WTC11 (cell line): ENCODE measurements around the gene NPR3. TPM values are rescaled to one million over a fixed set of nuclear protein-coding genes. Genes with fewer than 3 reads are reported as not detected.
A peak's percentile ranks its signal among the peaks of the same experiment; 100 is the strongest.

Source experiments
- ATAC-seq: fragments of 200-7000 bp; cut with Tn5 transposase; 2 replicates; pipeline ENCODE4 v1.10.0; 2021; ENCODE audit warnings: mild to moderate bottlenecking, moderate library complexity
- CTCF ChIA-PET: fragments of 300-600 bp; sonication (Branson Sonifier 250); formaldehyde crosslinking; loops from one replicate; lab custom pipeline; 2021; ENCODE audit warnings: antibody characterized with exemption; lab: Charles Lee
- POLR2A ChIA-PET: fragments of 350-600 bp; sonication (Branson Sonifier 250); formaldehyde crosslinking; loops from one replicate; lab custom pipeline; 2021; ENCODE audit warnings: antibody characterized with exemption; lab: Charles Lee
- DNase-seq: peaks from one replicate; pipeline ENCODE4 v3.0.0; 2021; ENCODE audit warnings: low spot score
- H3K27ac Mint-ChIP-seq: 2 replicates; pipeline ENCODE4 v1.8.0; 2021; ENCODE audit warnings: mixed read lengths
- H3K27me3 Mint-ChIP-seq: 2 replicates; pipeline ENCODE4 v1.8.0; 2021; ENCODE audit warnings: low read depth, mild to moderate bottlenecking, moderate library complexity, mixed read lengths
- H3K36me3 Mint-ChIP-seq: 2 replicates; pipeline ENCODE4 v1.8.0; 2021; ENCODE audit warnings: mixed read lengths
- H3K4me1 Mint-ChIP-seq: 2 replicates; pipeline ENCODE4 v1.8.0; 2022; ENCODE audit warnings: mixed read lengths
- H3K4me3 Mint-ChIP-seq: 2 replicates; pipeline ENCODE4 v1.8.0; 2021; ENCODE audit warnings: mild to moderate bottlenecking, moderate library complexity, mixed read lengths
- H3K9me3 Mint-ChIP-seq: 2 replicates; pipeline ENCODE4 v1.8.0; 2021; ENCODE audit warnings: mixed read lengths
- AR ChIP-seq: fragments of 250-450 bp; sonication (Bioruptor Pico); IDR thresholded peaks from 2 replicates; pipeline ENCODE4 v1.9.0; 2021; ENCODE audit warnings: mild to moderate bottlenecking
- ATF3 ChIP-seq: sonication (generic); formaldehyde crosslinking; conservative IDR thresholded peaks from 2 replicates; pipeline ENCODE4 v1.8.1; 2022; ENCODE audit warnings: mild to moderate bottlenecking, missing genetic modification reagents
- CBFB ChIP-seq: sonication (generic); formaldehyde crosslinking; IDR thresholded peaks from 2 replicates; pipeline ENCODE4 v1.8.1; 2022; ENCODE audit warnings: mild to moderate bottlenecking, low read depth, missing genetic modification reagents
- E2F1 ChIP-seq: sonication (generic); formaldehyde crosslinking; IDR thresholded peaks from 2 replicates; pipeline ENCODE4 v1.8.0; 2022; ENCODE audit warnings: mild to moderate bottlenecking, missing genetic modification reagents
- E2F5 ChIP-seq: sonication (generic); formaldehyde crosslinking; IDR thresholded peaks from 2 replicates; pipeline ENCODE4 v1.8.1; 2022; ENCODE audit warnings: mild to moderate bottlenecking, moderate library complexity, missing genetic modification reagents
- ELF4 ChIP-seq: sonication (generic); formaldehyde crosslinking; IDR thresholded peaks from 2 replicates; pipeline ENCODE4 v1.8.1; 2022; ENCODE audit warnings: low read depth, mild to moderate bottlenecking, moderate library complexity, missing genetic modification reagents
- ESRRA ChIP-seq: sonication (generic); formaldehyde crosslinking; IDR thresholded peaks from 2 replicates; pipeline ENCODE4 v1.8.1; 2022; ENCODE audit warnings: mild to moderate bottlenecking, missing genetic modification reagents, borderline replicate concordance
- GTF2I ChIP-seq: fragments of 250-450 bp; sonication (Bioruptor Pico); conservative IDR thresholded peaks from 2 replicates; pipeline ENCODE4 v1.4.0; 2021; ENCODE audit warnings: mild to moderate bottlenecking
- IRF2 ChIP-seq: sonication (generic); formaldehyde crosslinking; IDR thresholded peaks from 2 replicates; pipeline ENCODE4 v1.8.0; 2022; ENCODE audit warnings: low read depth, missing genetic modification reagents, borderline replicate concordance
- KAT7 ChIP-seq: sonication (generic); formaldehyde crosslinking; IDR thresholded peaks from 2 replicates; pipeline ENCODE4 v1.8.1; 2023; ENCODE audit warnings: missing genetic modification reagents, mild to moderate bottlenecking, borderline replicate concordance
- MXD4 ChIP-seq: fragments of 250-450 bp; sonication (Bioruptor Pico); IDR thresholded peaks from 2 replicates; pipeline ENCODE4 v1.8.0; 2021; ENCODE audit warnings: mild to moderate bottlenecking, moderate library complexity, borderline replicate concordance
- NFATC4 ChIP-seq: fragments of 250-450 bp; sonication (Bioruptor Pico); IDR thresholded peaks from 2 replicates; pipeline ENCODE4 v1.9.0; 2021; ENCODE audit warnings: mild to moderate bottlenecking
- NFE2L1 ChIP-seq: sonication (generic); formaldehyde crosslinking; IDR thresholded peaks from 2 replicates; pipeline ENCODE4 v1.8.1; 2023; ENCODE audit warnings: missing genetic modification reagents
- SMAD3 ChIP-seq: sonication (generic); formaldehyde crosslinking; IDR thresholded peaks from 2 replicates; pipeline ENCODE4 v1.8.0; 2022; ENCODE audit warnings: missing genetic modification reagents, mild to moderate bottlenecking, borderline replicate concordance
- SP1 ChIP-seq: sonication (generic); formaldehyde crosslinking; conservative IDR thresholded peaks from 2 replicates; pipeline ENCODE4 v1.8.1; 2022; ENCODE audit warnings: missing genetic modification reagents
- TP53 ChIP-seq: sonication (generic); formaldehyde crosslinking; IDR thresholded peaks from 2 replicates; pipeline ENCODE4 v1.8.1; 2023; ENCODE audit warnings: mild to moderate bottlenecking, missing genetic modification reagents
- USF1 ChIP-seq: sonication (generic); formaldehyde crosslinking; IDR thresholded peaks from 2 replicates; pipeline ENCODE4 v1.8.0; 2022; ENCODE audit warnings: mild to moderate bottlenecking, missing genetic modification reagents
- USF2 ChIP-seq: sonication (generic); formaldehyde crosslinking; IDR thresholded peaks from 2 replicates; pipeline ENCODE4 v1.8.1; 2023; ENCODE audit warnings: mild to moderate bottlenecking, missing genetic modification reagents, moderate library complexity
- ZBTB21 ChIP-seq: sonication (generic); formaldehyde crosslinking; IDR thresholded peaks from 2 replicates; pipeline ENCODE4 v1.8.1; 2023; ENCODE audit warnings: mild to moderate bottlenecking, missing genetic modification reagents, borderline replicate concordance
- ZBTB43 ChIP-seq: sonication (generic); formaldehyde crosslinking; IDR thresholded peaks from 2 replicates; pipeline ENCODE4 v1.8.1; 2023; ENCODE audit warnings: mild to moderate bottlenecking, missing genetic modification reagents
- ZMAT4 ChIP-seq: fragments of 250-450 bp; sonication (Bioruptor Pico); IDR thresholded peaks from 2 replicates; pipeline ENCODE4 v1.9.0; 2021; ENCODE audit warnings: mild to moderate bottlenecking
- ZNF138 ChIP-seq: sonication (generic); formaldehyde crosslinking; conservative IDR thresholded peaks from 2 replicates; pipeline ENCODE4 v1.8.1; 2022; ENCODE audit warnings: mild to moderate bottlenecking, moderate library complexity, missing genetic modification reagents
- ZNF671 ChIP-seq: fragments of 250-450 bp; sonication (Bioruptor Pico); IDR thresholded peaks from 2 replicates; pipeline ENCODE4 v1.8.0; 2021; ENCODE audit warnings: mild to moderate bottlenecking
- total RNA-seq: library from RNA; stranded (reverse); gene quantifications from 3 replicates; pipeline ENCODE4 v1.2.3, GENCODE V29; 2021

Gene NPR3
- total RNA-seq, 1 experiment from 2014 or later: 0.09 TPM

GRCh38 chr5:32707418-32707997, 3.6 kb upstream of the NPR3 start:
- H3K27me3 Mint-ChIP-seq: peaks cover 57% of the 10 kb centered on the region
- DNase-seq (no peak), ATAC-seq (no peak)
- H3K27ac Mint-ChIP-seq: no peak overlapping the region
- TF ChIP-seq ZNF671 (CRISPR knock-in tag) (no peak), ZMAT4 (CRISPR knock-in tag) (no peak), KAT7 (CRISPR knock-in tag) (no peak), ATF3 (CRISPR knock-in tag) (no peak), IRF2 (no peak), ZBTB43 (CRISPR knock-in tag) (no peak), ZBTB21 (CRISPR knock-in tag) (no peak), ESRRA (CRISPR knock-in tag) (no peak), NFE2L1 (CRISPR knock-in tag) (no peak), AR (CRISPR knock-in tag) (no peak), ELF4 (CRISPR knock-in tag) (no peak), E2F1 (CRISPR knock-in tag) (no peak), SP1 (CRISPR knock-in tag) (no peak), E2F5 (no peak), CBFB (CRISPR knock-in tag) (no peak), USF1 (CRISPR knock-in tag) (no peak), MXD4 (no peak), TP53 (CRISPR knock-in tag) (no peak)
- TF ChIP-seq, all 79 proteins: peak for 0
- peaks cover 32% of the 10 kb centered on the region for H3K4me1 Mint-ChIP-seq
- no peaks in the 10 kb centered on the region for H3K36me3 Mint-ChIP-seq
- no peak overlapping the region for H3K4me3 Mint-ChIP-seq
- no peaks in the 10 kb centered on the region for H3K9me3 Mint-ChIP-seq
- POLR2A ChIA-PET: interaction anchor here (0.6 kb wide), 1 partner anchor 473 kb away, joined by 3 read pairs; no protein-coding TSS in a partner anchor
- CTCF ChIA-PET: interaction anchor here (1.1 to 2.5 kb wide), 3 partner anchors 17 to 672 kb away, joined by 5 to 8 read pairs (median 7); no protein-coding TSS in a partner anchor

- DNase-seq (peak; percentile 31), ATAC-seq (no peak)
- peak overlapping the region; percentile 75 for H3K4me3 Mint-ChIP-seq
- H3K9me3 Mint-ChIP-seq: no peaks in the 10 kb centered on the region
- POLR2A ChIA-PET: interaction anchor here (0.7 kb wide), 1 partner anchor 105 kb away, joined by 4 read pairs; no protein-coding TSS in a partner anchor
- H3K4me1 Mint-ChIP-seq: peaks cover 40% of the 10 kb centered on the region
- no peak overlapping the region for H3K27ac Mint-ChIP-seq
- no peak for TF ChIP-seq USF2 (CRISPR knock-in tag)
- no peak for TF ChIP-seq GTF2I (CRISPR knock-in tag)
- no peak for TF ChIP-seq NFATC4 (CRISPR knock-in tag)
- TF ChIP-seq NFE2L1 (CRISPR knock-in tag): no peak
- TF ChIP-seq SMAD3 (CRISPR knock-in tag): no peak
- TF ChIP-seq ZNF138 (CRISPR knock-in tag): no peak
- TF ChIP-seq E2F5: no peak
- H3K27me3 Mint-ChIP-seq: peaks cover 72% of the 10 kb centered on the region
- CTCF ChIA-PET: interaction anchor here (0.6 to 2.5 kb wide), 5 partner anchors 19 to 457 kb away, joined by 3 to 8 read pairs (median 7); no protein-coding TSS in a partner anchor
- no peaks in the 10 kb centered on the region for H3K36me3 Mint-ChIP-seq
Measured at GRCh38 chr5:32708949-32709348, 2.2 kb upstream of the NPR3 start.
